Cardiac fibroblast (primary cell): ENCODE results near the gene RASA3.

Source experiments
- DNase-seq, 2 donors: peaks; one replicate each; pipeline versions ENCODE4 v3.0.0 to v3.0.0-alpha.2; 2010; ENCODE audit warnings: low read depth in 2 of 2
- H3K4me3 ChIP-seq, 2 donors: replicated peaks in 1 of 2; 1 replicate in 1 of 2; 2 replicates in 1 of 2; pipeline ENCODE4 v1.5.1; 2011; ENCODE audit warnings: low read depth in 2 of 2, low read length in 2 of 2, mild to moderate bottlenecking in 2 of 2, moderate library complexity in 1 of 2
- TF ChIP-seq, protein P1 (sequence below): IDR thresholded peaks from one replicate; pipeline ENCODE4 v1.5.1; 2011; ENCODE audit warnings: low read depth, mild to moderate bottlenecking, low read length, inconsistent platforms

Gene RASA3

DNA sequence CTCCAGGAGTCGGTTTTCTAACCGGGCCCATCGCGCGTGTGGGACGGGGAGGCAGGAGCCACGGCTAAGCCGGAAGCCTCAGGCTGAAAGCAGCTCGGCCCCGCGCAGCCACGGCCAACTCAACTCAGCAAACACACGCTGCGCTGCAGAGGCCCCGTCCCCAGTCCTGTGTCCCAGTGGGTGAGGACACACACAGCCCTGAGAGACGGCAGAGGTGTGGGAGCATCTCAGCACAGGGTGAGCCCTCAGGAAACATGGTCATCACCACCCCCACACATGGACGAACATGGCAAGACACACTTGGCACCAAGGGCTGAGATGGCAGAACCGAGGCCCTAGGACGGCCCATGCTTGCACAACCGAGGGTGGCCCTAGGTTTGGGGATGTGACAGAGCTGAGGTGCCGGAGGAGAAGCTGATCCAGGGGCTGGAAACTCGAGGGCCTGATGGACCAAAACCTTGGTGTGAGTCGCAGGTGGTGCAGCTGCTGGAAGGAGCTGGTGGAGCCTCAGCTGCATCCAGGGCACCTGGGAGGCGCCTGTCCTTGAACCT is 129.6 kb downstream of the RASA3 start:
- TF ChIP-seq, protein P1, sequence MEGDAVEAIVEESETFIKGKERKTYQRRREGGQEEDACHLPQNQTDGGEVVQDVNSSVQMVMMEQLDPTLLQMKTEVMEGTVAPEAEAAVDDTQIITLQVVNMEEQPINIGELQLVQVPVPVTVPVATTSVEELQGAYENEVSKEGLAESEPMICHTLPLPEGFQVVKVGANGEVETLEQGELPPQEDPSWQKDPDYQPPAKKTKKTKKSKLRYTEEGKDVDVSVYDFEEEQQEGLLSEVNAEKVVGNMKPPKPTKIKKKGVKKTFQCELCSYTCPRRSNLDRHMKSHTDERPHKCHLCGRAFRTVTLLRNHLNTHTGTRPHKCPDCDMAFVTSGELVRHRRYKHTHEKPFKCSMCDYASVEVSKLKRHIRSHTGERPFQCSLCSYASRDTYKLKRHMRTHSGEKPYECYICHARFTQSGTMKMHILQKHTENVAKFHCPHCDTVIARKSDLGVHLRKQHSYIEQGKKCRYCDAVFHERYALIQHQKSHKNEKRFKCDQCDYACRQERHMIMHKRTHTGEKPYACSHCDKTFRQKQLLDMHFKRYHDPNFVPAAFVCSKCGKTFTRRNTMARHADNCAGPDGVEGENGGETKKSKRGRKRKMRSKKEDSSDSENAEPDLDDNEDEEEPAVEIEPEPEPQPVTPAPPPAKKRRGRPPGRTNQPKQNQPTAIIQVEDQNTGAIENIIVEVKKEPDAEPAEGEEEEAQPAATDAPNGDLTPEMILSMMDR = no peak
- no peak overlapping the region for H3K4me3 ChIP-seq
- no peak for DNase-seq

DNA sequence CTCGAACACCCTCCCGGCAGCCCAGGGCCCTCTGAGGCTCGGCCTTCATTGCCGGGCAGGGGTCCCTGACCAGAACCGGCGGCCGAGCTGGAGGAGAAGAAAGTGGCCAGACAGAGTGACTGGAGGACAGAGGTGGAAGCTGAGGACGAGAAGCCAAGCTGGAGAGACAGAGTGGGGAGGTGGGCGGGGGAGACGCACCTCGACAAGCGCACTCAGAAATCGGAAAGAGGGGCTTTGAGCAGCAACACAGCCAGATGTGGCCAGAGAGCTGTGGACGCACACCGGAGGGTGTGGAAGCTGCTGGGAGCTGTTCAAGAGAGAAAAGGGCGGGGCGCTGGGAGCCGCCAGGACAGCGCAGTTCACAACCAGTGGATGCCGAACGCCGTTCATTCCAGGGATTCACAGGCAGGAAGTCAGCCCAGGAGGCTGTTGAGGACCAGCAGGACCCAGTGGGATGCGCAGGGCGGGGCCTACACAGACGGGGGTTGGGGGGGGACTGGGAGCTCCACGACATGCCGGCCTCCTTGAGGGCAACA is 130.3 kb downstream of the RASA3 start:
- DNase-seq = no peak
- H3K4me3 ChIP-seq = no peak overlapping the region
- TF ChIP-seq, protein P1 = no peak

DNA sequence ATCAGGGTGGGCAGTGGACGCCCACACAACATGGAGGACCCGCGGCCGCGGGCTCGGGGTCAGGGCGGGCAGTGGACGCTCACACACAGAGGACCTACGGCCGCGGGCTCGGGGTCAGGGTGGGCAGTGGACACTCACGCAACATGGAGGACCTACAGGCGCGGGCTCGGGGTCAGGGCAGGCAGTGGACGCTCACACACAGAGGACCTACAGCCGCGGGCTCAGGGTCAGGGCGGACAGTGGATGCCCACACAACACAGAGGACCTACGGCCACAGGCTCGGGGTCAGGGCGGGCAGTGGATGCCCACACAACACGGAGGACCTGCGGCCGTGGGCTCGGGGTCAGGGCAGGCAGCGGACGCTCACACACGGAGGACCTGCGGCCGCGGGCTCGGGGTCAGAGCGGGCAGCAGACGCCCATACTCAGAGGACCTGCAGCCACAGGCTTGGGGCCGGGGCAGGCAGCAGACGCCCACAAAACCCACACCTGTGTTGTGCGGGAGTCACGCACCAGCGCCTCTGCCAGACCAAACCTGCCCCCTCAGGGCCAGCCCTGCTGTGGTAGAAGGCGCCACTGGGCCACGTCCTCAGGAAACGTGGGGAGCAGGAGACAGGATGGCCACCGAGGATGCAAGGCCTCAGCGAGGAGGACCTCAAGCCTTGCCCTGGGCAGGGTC is 131.0 kb downstream of the RASA3 start:
- no peak overlapping the region for H3K4me3 ChIP-seq
- DNase-seq = no peak
- TF ChIP-seq, protein P1 = no peak

DNA sequence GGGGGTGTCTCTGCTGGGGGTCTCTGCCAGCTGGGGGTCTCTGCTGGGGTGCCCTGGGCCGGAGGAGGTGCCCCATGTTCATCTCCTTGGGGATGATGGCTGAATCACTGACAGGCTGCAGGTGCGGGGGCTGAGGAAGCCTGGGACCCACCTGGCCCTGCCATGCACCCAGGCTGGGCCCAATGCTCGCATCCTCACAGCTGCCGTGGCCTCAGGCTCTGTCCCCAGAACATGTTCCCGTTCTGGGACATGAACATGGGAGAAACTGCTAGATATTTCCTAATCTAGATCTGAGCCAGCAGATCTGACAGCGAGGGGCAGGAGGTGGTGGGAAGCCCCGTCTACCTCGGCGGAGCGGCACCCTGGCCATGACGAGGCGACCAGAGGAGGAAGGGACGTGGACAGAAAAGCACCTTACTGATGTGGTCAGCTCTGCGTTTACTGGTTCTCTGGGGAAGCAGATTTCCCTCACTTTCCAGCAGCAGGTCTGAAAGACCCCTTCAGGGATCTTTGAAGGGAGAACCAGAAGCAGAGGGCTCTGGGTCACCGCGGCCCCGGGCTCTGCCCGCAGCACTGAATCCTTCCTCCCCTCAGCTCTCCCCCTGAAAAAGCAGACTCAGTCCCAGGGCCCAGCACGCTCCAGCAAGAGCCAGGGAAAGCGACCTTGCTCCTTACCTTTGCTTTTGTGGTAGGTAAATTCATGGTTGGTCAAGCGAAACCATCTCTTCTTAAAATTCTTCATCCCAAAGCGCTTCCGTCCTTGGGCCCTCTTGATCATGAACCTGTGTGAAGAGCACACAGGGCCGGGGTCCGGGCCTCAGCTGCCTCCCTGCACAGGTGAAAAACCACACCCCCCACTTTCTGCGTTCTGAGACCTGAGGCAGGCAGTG is 132.0 kb downstream of the RASA3 start:
- no peak overlapping the region for H3K4me3 ChIP-seq
- no peak for DNase-seq
- TF ChIP-seq, protein P1 = no peak

DNA sequence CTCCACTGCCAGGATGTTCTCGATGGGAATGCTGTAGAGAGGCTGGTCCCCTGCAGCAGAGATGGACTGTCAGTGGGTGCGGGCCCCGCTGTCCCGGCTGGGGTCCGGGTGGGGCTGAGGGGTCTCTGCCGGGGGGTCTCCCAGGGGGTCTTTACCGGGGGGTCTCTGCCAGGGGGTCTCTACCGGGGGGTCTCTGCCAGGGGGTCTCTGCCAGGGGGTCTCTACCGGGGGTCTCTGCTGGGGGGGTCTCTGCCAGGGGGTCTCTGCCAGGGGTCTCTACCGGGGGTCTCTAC is 132.9 kb downstream of the RASA3 start:
- DNase-seq = no peak
- no peak overlapping the region for H3K4me3 ChIP-seq
- TF ChIP-seq, protein P1 = no peak

DNA sequence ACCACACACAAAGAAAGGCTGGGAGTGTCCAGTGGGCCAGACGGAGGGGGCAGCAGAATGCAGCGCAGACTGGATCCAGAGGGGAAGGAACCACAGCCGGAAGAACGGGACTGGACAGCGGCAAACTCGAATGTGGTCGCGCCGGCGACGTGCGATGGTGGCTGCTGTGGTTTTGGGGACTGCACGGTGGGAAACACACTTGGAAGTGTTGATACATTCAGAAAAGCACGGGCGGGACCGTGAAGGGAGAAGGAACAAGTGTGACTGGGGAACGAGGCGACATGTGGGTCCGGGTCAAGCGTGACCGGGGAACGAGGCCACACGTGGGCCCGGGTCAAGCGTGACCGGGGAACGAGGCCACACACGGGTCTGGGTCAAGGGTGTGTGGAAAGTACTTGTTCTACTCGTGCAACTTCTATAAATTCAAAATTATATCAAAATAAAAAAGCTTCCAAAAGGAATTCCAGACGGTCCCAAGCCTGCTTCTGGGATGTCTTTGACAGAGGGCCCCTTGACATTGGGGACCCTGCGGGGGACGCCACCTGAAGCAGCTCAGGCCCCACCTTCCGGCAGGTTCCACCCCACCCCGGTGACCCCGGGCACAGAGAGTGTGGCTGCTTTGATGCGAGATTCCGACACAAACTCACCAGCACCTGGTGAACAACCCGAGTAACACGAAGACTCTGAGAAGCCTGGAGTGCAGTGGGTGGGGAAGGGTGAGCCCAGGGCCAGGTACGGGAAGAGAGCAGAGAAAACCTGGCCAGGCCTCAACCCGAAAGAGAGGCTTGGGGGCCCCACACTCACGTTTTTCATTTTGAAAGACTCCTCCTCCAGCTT is 133.4 kb downstream of the RASA3 start:
- TF ChIP-seq, protein P1 = no peak
- DNase-seq = no peak
- H3K4me3 ChIP-seq = no peak overlapping the region
